Karpas-422 (cell line): Measurements from ENCODE around the gene NUP93. TPM values are rescaled to one million over a fixed set of nuclear protein-coding genes. Genes with fewer than 3 reads are reported as not detected.

ENCODE experiments used
- DNase-seq: peaks from one replicate; pipeline ENCODE4 v3.0.0-alpha.2; 2015
- H2AFZ ChIP-seq: fragments of 200-600 bp; sonication (generic); 2 replicates; pipeline ENCODE4 v1.6.1; 2014; ENCODE audit warnings: antibody characterized with exemption, low read length, mixed read lengths
- H3K27ac ChIP-seq: fragments of 200-600 bp; sonication (generic); 2 replicates; pipeline ENCODE4 v1.5.1; 2014; ENCODE audit warnings: mild to moderate bottlenecking, low read length, moderate library complexity
- H3K27me3 ChIP-seq: fragments of 200-600 bp; sonication (generic); 2 replicates; pipeline ENCODE4 v1.6.1; 2014; ENCODE audit warnings: low read length, mixed read lengths
- H3K36me3 ChIP-seq: fragments of 200-600 bp; sonication (generic); 2 replicates; pipeline ENCODE4 v1.6.1; 2014; ENCODE audit warnings: low read length, mixed read lengths; ENCODE audit not compliant: insufficient read depth
- H3K4me1 ChIP-seq: fragments of 200-600 bp; sonication (generic); 2 replicates; pipeline ENCODE4 v1.6.1; 2014; ENCODE audit warnings: mild to moderate bottlenecking, low read length, mixed read lengths
- H3K4me2 ChIP-seq: fragments of 200-600 bp; sonication (generic); 2 replicates; pipeline ENCODE4 v1.6.1; 2014; ENCODE audit warnings: low read length, low read depth, mild to moderate bottlenecking; ENCODE audit not compliant: poor library complexity, severe bottlenecking
- H3K4me3 ChIP-seq: fragments of 200-600 bp; sonication (generic); 2 replicates; pipeline ENCODE4 v1.5.1; 2014; ENCODE audit warnings: mild to moderate bottlenecking, antibody characterized with exemption, low read length, mixed read lengths
- H3K79me2 ChIP-seq: fragments of 200-600 bp; sonication (generic); 2 replicates; pipeline ENCODE4 v1.6.1; 2014; ENCODE audit warnings: mild to moderate bottlenecking, low read length, mixed read lengths
- H3K9ac ChIP-seq: fragments of 200-600 bp; sonication (generic); 2 replicates; pipeline ENCODE4 v1.6.0; 2014; ENCODE audit warnings: low read length
- H3K9me2 ChIP-seq: fragments of 200-600 bp; sonication (generic), shearing (Covaris generic); replicated peaks from 2 replicates; pipeline ENCODE4 v1.6.0; 2014; ENCODE audit warnings: mild to moderate bottlenecking, low read length, moderate library complexity; ENCODE audit not compliant: insufficient read depth
- H3K9me3 ChIP-seq: fragments of 300-700, 200-600 bp; sonication (generic); 2 replicates; pipeline ENCODE4 v1.6.1; 2014; ENCODE audit warnings: low read length, mixed read lengths
- H4K20me1 ChIP-seq: fragments of 200-600 bp; sonication (generic); 2 replicates; pipeline ENCODE4 v1.6.1; 2014; ENCODE audit warnings: mild to moderate bottlenecking, antibody characterized with exemption, low read length, low read depth; ENCODE audit not compliant: insufficient read depth
- small RNA-seq: library from RNA; depleted of rRNA; stranded (forward); fragments of <200 nt; gene quantifications from one replicate; pipeline ENCODE3, GENCODE V24; 2014
- total RNA-seq: library from RNA; depleted of rRNA; stranded (reverse); fragments of >200 nt; shearing (Covaris generic); gene quantifications from 2 replicates; pipeline ENCODE4 v1.2.3, GENCODE V29; 2014; ENCODE audit warnings: low replicate concordance; rRNA removed

NUP93 gene
- total RNA-seq, 1 experiment from 2014 or later, result 116 TPM

GRCh38 chr16:56897026-56897799 is 167.3 kb downstream of the NUP93 start:
- Histone ChIP-seq H2AFZ (no peak overlapping the region), H3K9ac (no peak overlapping the region), H3K4me3 (no peak overlapping the region), H3K79me2 (no peaks in the 10 kb centered on the region), H3K27me3 (no peaks in the 10 kb centered on the region), H3K4me2 (no peak overlapping the region), H3K4me1 (no peaks in the 10 kb centered on the region; the same call in 1 of the 2 replicates), H3K9me2 (no peaks in the 10 kb centered on the region), H3K9me3 (no peaks in the 10 kb centered on the region), H4K20me1 (no peaks in the 10 kb centered on the region), H3K27ac (no peak overlapping the region), H3K36me3 (no peaks in the 10 kb centered on the region)
- DNase-seq, result no peak

- Histone ChIP-seq H3K79me2 (no peaks in the 10 kb centered on the region), H3K4me1 (no peaks in the 10 kb centered on the region; the same call in 1 of the 2 replicates), H3K27me3 (no peaks in the 10 kb centered on the region), H4K20me1 (no peaks in the 10 kb centered on the region), H3K4me2 (no peak overlapping the region), H3K27ac (no peak overlapping the region), H3K9ac (no peak overlapping the region), H3K36me3 (no peaks in the 10 kb centered on the region), H3K9me2 (no peaks in the 10 kb centered on the region), H3K4me3 (no peak overlapping the region), H2AFZ (no peak overlapping the region), H3K9me3 (no peaks in the 10 kb centered on the region)
- DNase-seq, result no peak
Measured at GRCh38 chr16:56898847-56899246, 168.9 kb downstream of the NUP93 start.

Small RNAs within 50 kb of the gene (small RNA-seq; reads per million reads assigned to genes)
- not detected for gene MIR138-2

Other genes starting within 250 kb of the NUP93 start
- 55.5 and 66.2 TPM in 2 replicates for gene BBS2, start 210.1 kb upstream of the NUP93 start, total RNA-seq
- not detected in 2 replicates for gene MT4, start 165.1 kb upstream of the NUP93 start, total RNA-seq
- gene MT3, start 140.6 kb upstream of the NUP93 start, total RNA-seq, result not detected in 2 replicates
- gene MT2A, start 121.5 kb upstream of the NUP93 start, total RNA-seq, result 292 and 385 TPM in 2 replicates
- not detected in 2 replicates for gene MT1E, start 104.3 kb upstream of the NUP93 start, total RNA-seq
- not detected in 2 replicates for gene MT1M, start 97.5 kb upstream of the NUP93 start, total RNA-seq
- gene MT1A, start 91.5 kb upstream of the NUP93 start, total RNA-seq, result not detected in 2 replicates
- gene MT1B, start 78.2 kb upstream of the NUP93 start, total RNA-seq, result 2.7 and 5.7 TPM in 2 replicates
- gene MT1F, start 72.2 kb upstream of the NUP93 start, total RNA-seq, result 36.3 and 68.5 TPM in 2 replicates
- gene MT1G, start 62.1 kb upstream of the NUP93 start, total RNA-seq, result not detected in 2 replicates
- 4.6 TPM in 1 of 2 replicates, not detected in the other for gene MT1H, start 60.3 kb upstream of the NUP93 start, total RNA-seq
- gene MT1X, start 47.7 kb upstream of the NUP93 start, total RNA-seq, result 238 and 374 TPM in 2 replicates
- gene SLC12A3, start 135.1 kb downstream of the NUP93 start, total RNA-seq, result 0.14 TPM in 1 of 2 replicates, not detected in the other
- 98.1 and 112 TPM in 2 replicates for gene HERPUD1, start 202.0 kb downstream of the NUP93 start, total RNA-seq
- gene CETP, start 231.8 kb downstream of the NUP93 start, total RNA-seq, result 0.32 and 0.48 TPM in 2 replicates